ENCODE measurements around the gene EGR2.

The EGR2 gene

DNA sequence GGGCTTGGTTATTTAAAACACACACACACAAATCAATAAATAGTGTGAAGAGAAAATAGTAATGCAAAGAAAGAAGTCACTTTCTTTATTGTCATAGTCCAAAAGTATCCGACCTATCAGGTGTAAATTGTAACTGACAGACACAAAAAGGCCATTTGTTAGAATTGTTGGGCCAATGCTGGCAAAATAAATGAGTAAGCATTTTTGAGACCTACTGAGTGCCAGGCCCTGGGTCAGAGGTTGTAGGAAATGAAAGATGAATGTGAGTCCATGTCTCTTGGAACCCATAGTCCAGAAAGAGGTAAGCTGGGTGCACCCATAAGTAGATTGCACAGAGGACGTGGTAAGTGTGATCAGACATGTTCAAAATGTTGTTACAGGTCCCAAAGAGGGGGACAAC is 13.5 kb upstream of the EGR2 start:
- ChIA-PET POLR2A (interaction anchor here (1.2 kb wide), 1 partner anchor 24 kb away, joined by 3 read pairs; no protein-coding TSS in a partner anchor), CTCF (interaction anchor here (1.5 kb wide), 1 partner anchor 12 kb away, joined by 3 read pairs; no protein-coding TSS in a partner anchor)
- DNase-seq (ENCODE audit: extremely low spot score): no peak
- no peak for TF ChIP-seq SUZ12 (IDR thresholded peaks at IDR 0.05)
- no peak for TF ChIP-seq FOXM1 (IDR thresholded peaks at IDR 0.05; ENCODE audit: borderline replicate concordance)
- TF ChIP-seq SP1 (IDR thresholded peaks at IDR 0.05): no peak

DNA sequence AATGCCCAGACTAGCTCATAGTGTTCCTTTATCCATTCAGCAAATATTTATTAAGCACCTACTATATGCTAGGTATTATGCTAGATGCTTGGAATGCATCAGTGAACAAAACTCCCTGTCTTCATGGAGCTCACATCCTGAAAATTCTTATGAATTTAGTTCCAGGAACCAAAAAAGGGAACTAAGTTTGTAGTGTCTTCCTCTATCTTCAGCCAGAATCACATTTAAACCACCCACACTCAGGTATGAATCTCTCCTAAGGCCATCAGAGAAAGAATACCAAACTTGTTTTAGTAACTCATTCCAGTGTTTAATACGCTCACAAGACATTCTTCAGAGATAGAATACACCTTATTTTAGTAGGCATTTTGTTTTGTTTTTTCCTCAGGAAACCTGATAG is 10.1 kb upstream of the EGR2 start:
- DNase-seq (ENCODE audit: extremely low spot score): no peak
- POLR2A ChIA-PET: no interaction called here
- no peak for TF ChIP-seq SP1 (IDR thresholded peaks at IDR 0.05)
- no peak for TF ChIP-seq ELF4 (IDR thresholded peaks at IDR 0.05)
- no peak for TF ChIP-seq NFRKB (IDR thresholded peaks at IDR 0.05)
- TF ChIP-seq FOXA1 (IDR thresholded peaks at IDR 0.05): no peak
- no peak for TF ChIP-seq FOXK2 (IDR thresholded peaks at IDR 0.05)
- TF ChIP-seq FOXM1 (IDR thresholded peaks at IDR 0.05; ENCODE audit: borderline replicate concordance): no peak
- TF ChIP-seq L3MBTL2 (conservative IDR thresholded peaks at IDR 0.05): no peak
- TF ChIP-seq ZNF384 (IDR thresholded peaks at IDR 0.05): no peak
- CTCF ChIA-PET: no interaction called here

DNA sequence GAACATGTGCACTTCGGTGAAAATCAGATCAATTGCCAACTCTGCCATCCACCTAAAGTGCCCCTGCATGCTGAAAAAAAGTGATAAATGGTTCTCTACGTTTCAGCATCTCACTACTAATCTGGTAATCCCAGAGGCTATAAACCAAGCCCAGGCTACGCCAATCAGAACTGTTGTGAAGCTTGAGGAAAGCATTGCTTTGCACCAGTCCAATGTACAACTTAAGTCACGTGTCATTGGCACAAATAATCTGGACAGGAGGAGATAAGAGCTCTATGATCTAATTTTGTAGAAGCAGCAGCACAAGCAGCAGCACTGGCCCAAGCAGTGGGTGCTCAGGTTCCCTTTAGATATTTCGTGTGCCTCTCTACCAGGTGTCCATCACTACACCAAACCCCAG is 4.4 kb upstream of the EGR2 start:
- ChIA-PET POLR2A (no interaction called here), CTCF (no interaction called here)
- TF ChIP-seq ARNT (IDR thresholded peaks at IDR 0.05) (no peak), FOXM1 (IDR thresholded peaks at IDR 0.05; ENCODE audit: borderline replicate concordance) (no peak), LEF1 (IDR thresholded peaks at IDR 0.05; ENCODE audit: borderline replicate concordance) (no peak), SP1 (IDR thresholded peaks at IDR 0.05) (no peak), L3MBTL2 (conservative IDR thresholded peaks at IDR 0.05) (no peak), FOXK2 (IDR thresholded peaks at IDR 0.05) (no peak), ELF4 (IDR thresholded peaks at IDR 0.05) (no peak), SUZ12 (IDR thresholded peaks at IDR 0.05) (no peak), ZNF384 (IDR thresholded peaks at IDR 0.05) (no peak), FOXA1 (IDR thresholded peaks at IDR 0.05) (no peak), HDGF (IDR thresholded peaks at IDR 0.05; ENCODE audit: borderline replicate concordance) (no peak), CTBP1 (IDR thresholded peaks at IDR 0.05; ENCODE audit: borderline replicate concordance) (no peak)
- DNase-seq (ENCODE audit: extremely low spot score): no peak

DNA sequence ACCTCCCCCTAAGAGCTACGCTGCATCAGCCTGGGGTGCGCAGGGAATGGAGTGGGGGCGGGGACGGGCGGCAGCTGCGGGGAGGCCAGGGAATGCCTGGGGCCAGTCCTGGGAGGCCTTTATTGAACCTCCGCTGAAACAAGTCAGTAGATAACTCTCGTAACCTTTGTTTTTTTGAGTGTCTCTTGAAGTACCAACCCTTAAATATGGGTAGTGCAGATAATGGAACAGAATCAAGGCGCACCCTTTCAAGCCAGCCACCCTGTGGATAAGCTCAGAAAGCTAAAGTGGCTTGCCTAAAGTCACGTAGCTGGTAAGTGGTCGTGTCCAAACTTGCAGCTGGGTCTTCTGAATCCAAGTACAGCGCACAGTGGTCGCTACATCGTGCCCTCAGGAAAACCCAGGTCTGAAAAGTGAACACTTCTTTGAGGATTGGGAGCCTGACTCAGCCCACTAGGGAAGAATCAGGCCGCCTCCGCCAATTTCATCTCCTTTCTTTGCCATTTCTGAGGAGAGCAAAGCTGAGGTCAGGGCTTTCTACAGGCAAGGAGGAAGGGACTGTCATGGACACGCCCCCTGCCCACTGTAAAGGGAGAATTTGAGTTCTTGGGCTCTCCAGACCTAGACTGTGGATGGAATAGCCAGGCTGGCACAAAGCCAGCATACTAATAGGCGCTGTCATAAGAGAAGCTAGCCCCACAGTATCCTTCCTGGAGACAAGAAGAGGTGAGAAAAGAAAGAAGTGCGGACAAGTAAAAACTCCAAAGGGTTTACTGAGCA is 3.2 kb upstream of the EGR2 start:
- ChIA-PET CTCF (interaction anchor here (0.6 to 2.7 kb wide), 3 partner anchors 13 to 212 kb away, joined by 3 to 12 read pairs (median 5); no protein-coding TSS in a partner anchor), POLR2A (no interaction called here)
- TF ChIP-seq HDGF (IDR thresholded peaks at IDR 0.05; ENCODE audit: borderline replicate concordance): no peak
- DNase-seq (ENCODE audit: extremely low spot score): no peak

GRCh38 chr10:62818426-62819011 is 2.4 kb upstream of the EGR2 start:
- peak; percentile 36 for DNase-seq (ENCODE audit: extremely low spot score)
- CTCF ChIA-PET: interaction anchor here (1.8 to 2.7 kb wide), 3 partner anchors 12 to 208 kb away, joined by 5 to 12 read pairs (median 12); partner anchors contain the start of gene ADO
- POLR2A ChIA-PET: interaction anchor here (1.0 to 2.6 kb wide), 4 partner anchors 12 to 266 kb away, joined by 3 to 21 read pairs (median 4); partner anchors contain the start of gene ADO
- TF ChIP-seq ELF4 (IDR thresholded peaks at IDR 0.05): no peak
- TF ChIP-seq L3MBTL2 (conservative IDR thresholded peaks at IDR 0.05): peak; percentile 96

DNA sequence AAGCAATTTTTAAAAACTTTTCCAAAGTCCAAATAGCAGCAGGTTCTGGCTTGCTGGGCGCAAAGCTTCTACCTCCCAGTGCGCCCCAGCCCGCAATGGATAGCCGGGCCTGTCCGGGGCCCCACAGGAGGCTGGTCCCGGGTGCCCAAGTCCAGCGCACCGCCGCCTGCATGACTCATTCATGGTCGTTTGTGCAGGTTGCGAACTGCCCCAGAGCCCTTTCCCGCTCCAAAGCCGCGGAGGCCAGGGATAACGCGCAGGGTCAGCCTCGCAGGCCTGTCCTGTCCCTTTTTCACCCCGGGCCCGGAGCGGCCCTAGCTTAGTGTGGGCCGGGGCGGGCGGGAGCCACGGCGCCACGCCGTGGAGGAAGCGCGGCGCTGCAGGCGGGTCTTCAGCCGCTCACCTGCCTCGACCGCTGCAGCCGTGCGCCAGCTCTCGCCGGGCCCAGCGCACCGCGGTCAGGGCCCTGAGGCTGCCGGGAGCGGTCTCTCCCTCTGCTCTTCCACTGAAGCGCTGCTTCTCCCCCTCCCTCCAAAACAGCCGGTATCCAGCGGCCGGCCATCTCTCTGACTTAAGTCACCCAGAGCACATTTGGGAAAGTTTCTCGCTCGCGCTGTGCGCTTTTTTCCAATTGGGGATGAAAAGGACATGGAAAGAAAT is 1.7 kb upstream of the EGR2 start:
- peak; percentile 76 for DNase-seq (ENCODE audit: extremely low spot score)
- ChIA-PET POLR2A (interaction anchor here (1.0 to 2.6 kb wide), 4 partner anchors 11 to 266 kb away, joined by 3 to 21 read pairs (median 4); partner anchors contain the start of gene ADO), CTCF (interaction anchor here (0.7 to 2.7 kb wide), 4 partner anchors 11 to 207 kb away, joined by 3 to 12 read pairs (median 8); partner anchors contain the start of gene ADO)
- no peak for TF ChIP-seq FOXK2 (IDR thresholded peaks at IDR 0.05)
- TF ChIP-seq, protein P1, sequence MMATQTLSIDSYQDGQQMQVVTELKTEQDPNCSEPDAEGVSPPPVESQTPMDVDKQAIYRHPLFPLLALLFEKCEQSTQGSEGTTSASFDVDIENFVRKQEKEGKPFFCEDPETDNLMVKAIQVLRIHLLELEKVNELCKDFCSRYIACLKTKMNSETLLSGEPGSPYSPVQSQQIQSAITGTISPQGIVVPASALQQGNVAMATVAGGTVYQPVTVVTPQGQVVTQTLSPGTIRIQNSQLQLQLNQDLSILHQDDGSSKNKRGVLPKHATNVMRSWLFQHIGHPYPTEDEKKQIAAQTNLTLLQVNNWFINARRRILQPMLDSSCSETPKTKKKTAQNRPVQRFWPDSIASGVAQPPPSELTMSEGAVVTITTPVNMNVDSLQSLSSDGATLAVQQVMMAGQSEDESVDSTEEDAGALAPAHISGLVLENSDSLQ (IDR thresholded peaks at IDR 0.05): no peak
- no peak for TF ChIP-seq BHLHE40 (IDR thresholded peaks at IDR 0.05; ENCODE audit: borderline replicate concordance)
- no peak for TF ChIP-seq SUZ12 (IDR thresholded peaks at IDR 0.05)
- TF ChIP-seq TARDBP (IDR thresholded peaks at IDR 0.05): no peak
- TF ChIP-seq ELF4 (IDR thresholded peaks at IDR 0.05): no peak
- no peak for TF ChIP-seq LEF1 (IDR thresholded peaks at IDR 0.05; ENCODE audit: borderline replicate concordance)
- 0 out of 2 replicates have a peak, but pooled peaks have one; percentile 2 for TF ChIP-seq ARNT (IDR thresholded peaks at IDR 0.05)

DNA sequence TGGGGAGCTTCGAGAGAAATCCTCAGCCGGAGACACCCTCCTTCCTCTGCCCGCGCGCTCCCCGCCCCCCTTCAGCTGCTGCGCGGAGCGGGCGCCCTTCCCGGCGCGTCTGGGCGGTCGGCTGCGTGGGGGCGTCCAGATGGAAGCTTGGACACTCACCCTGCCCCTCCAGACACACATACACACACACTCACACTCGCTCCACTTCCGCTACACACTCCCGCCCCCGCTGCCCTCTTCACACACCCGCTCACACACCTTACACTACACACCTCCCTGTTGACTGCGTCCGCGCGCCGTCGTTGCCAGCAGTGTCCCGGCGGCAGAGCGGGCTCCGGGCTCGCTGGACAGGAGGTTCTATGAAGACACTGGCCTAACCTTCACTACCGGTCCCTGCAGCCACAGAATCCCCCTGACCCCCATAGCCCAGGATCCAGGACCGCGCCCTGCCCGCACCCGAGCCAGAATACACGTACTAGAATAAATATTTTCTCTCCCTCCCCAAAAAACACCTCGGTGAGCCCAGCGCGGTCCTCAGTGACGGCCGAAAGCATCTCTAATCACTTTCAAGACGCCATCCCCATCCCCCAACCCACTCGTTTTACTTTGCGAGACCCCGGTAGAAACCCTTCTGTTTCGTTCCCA is 1.1 kb upstream of the EGR2 start:
- ChIA-PET POLR2A (interaction anchor here (1.0 to 2.6 kb wide), 4 partner anchors 11 to 267 kb away, joined by 3 to 21 read pairs (median 4); partner anchors contain the start of gene ADO), CTCF (interaction anchor here (0.7 to 2.7 kb wide), 6 partner anchors 11 to 266 kb away, joined by 3 to 12 read pairs (median 6); partner anchors contain the start of gene ADO)
- no peak for TF ChIP-seq ELF4 (IDR thresholded peaks at IDR 0.05)
- peak; percentile 41; the same call in 1 of the 2 replicates for TF ChIP-seq L3MBTL2 (conservative IDR thresholded peaks at IDR 0.05)
- TF ChIP-seq FOXM1 (IDR thresholded peaks at IDR 0.05; ENCODE audit: borderline replicate concordance): no peak
- TF ChIP-seq SP1 (IDR thresholded peaks at IDR 0.05): no peak
- TF ChIP-seq FOXA1 (IDR thresholded peaks at IDR 0.05): no peak
- TF ChIP-seq FOXK2 (IDR thresholded peaks at IDR 0.05): no peak
- DNase-seq (ENCODE audit: extremely low spot score): peak; percentile 10
